H9 (cell line): ENCODE data around the gene SRPK1. TPM values are rescaled to one million over a fixed set of nuclear protein-coding genes. Genes with fewer than 3 reads are reported as not detected.

Experiments
- DNase-seq: peaks from one replicate; pipeline ENCODE4 v3.0.0-alpha.2; 2017
- H2AFZ ChIP-seq: one replicate; pipeline ENCODE4 v1.6.1; 2013; ENCODE audit warnings: mild to moderate bottlenecking, low read length, control low read depth, moderate library complexity
- H2AK5ac ChIP-seq: 2 replicates; pipeline ENCODE4 v1.6.1; 2013; ENCODE audit warnings: low read length, control low read depth, mixed read lengths; ENCODE audit not compliant: insufficient read length
- H2BK120ac ChIP-seq: one replicate; pipeline ENCODE4 v1.6.1; 2013; ENCODE audit warnings: low read depth, mild to moderate bottlenecking, low read length, control low read depth, inconsistent platforms; ENCODE audit not compliant: poor library complexity, severe bottlenecking
- H2BK12ac ChIP-seq: 2 replicates; pipeline ENCODE4 v1.6.1; 2013; ENCODE audit warnings: low read length, control low read depth, mixed read lengths, low read depth; ENCODE audit not compliant: insufficient read length
- H2BK15ac ChIP-seq: 2 replicates; pipeline ENCODE4 v1.6.1; 2013; ENCODE audit warnings: low read depth, low read length, control low read depth
- H2BK20ac ChIP-seq: one replicate; pipeline ENCODE4 v1.6.1; 2013; ENCODE audit warnings: low read depth, mild to moderate bottlenecking, low read length, control low read depth, inconsistent platforms; ENCODE audit not compliant: poor library complexity, severe bottlenecking
- H2BK5ac ChIP-seq: 2 replicates; pipeline ENCODE4 v1.6.1; 2013; ENCODE audit warnings: low read length, control low read depth, mixed read lengths; ENCODE audit not compliant: insufficient read length
- H3K14ac ChIP-seq: 2 replicates; pipeline ENCODE4 v1.6.1; 2013; ENCODE audit warnings: low read length, control low read depth; ENCODE audit not compliant: insufficient read depth
- H3K18ac ChIP-seq: 2 replicates; pipeline ENCODE4 v1.6.1; 2013; ENCODE audit warnings: low read depth, mild to moderate bottlenecking, mixed read lengths, low read length, control low read depth; ENCODE audit not compliant: insufficient read length
- H3K23ac ChIP-seq: 2 replicates; pipeline ENCODE4 v1.6.1; 2013; ENCODE audit warnings: low read length, control low read depth, mixed read lengths, low read depth; ENCODE audit not compliant: insufficient read length
- H3K23me2 ChIP-seq: 2 replicates; pipeline ENCODE4 v1.6.1; 2013; ENCODE audit warnings: low read depth, mild to moderate bottlenecking, mixed read lengths, low read length, control low read depth; ENCODE audit not compliant: insufficient read length, poor library complexity, severe bottlenecking
- H3K27ac ChIP-seq: 2 replicates; pipeline ENCODE4 v1.5.1; 2013; ENCODE audit warnings: low read length, control low read depth, mixed read lengths, low read depth; ENCODE audit not compliant: insufficient read length
- H3K27me3 ChIP-seq: 2 replicates; pipeline ENCODE4 v1.6.1; 2013; ENCODE audit warnings: low read length, control low read depth, inconsistent platforms; ENCODE audit not compliant: insufficient read depth
- H3K4ac ChIP-seq: 2 replicates; pipeline ENCODE4 v1.6.1; 2013; ENCODE audit warnings: low read depth, mild to moderate bottlenecking, control low read depth, inconsistent platforms, low read length, moderate library complexity
- H3K4me1 ChIP-seq: 2 replicates; pipeline ENCODE4 v1.6.1; 2013; ENCODE audit warnings: low read length, control low read depth, inconsistent platforms; ENCODE audit not compliant: insufficient read depth
- H3K4me2 ChIP-seq: 2 replicates; pipeline ENCODE4 v1.6.1; 2013; ENCODE audit warnings: low read length, control low read depth, mixed read lengths; ENCODE audit not compliant: insufficient read length, insufficient read depth
- H3K56ac ChIP-seq: 2 replicates; pipeline ENCODE4 v1.6.1; 2013; ENCODE audit warnings: low read depth, mild to moderate bottlenecking, mixed read lengths, low read length, control low read depth; ENCODE audit not compliant: insufficient read length
- H3K79me1 ChIP-seq: 2 replicates; pipeline ENCODE4 v1.6.1; 2013; ENCODE audit warnings: low read depth, mild to moderate bottlenecking, moderate library complexity, low read length, control low read depth, inconsistent platforms; ENCODE audit not compliant: insufficient read depth, poor library complexity, severe bottlenecking
- H3K79me2 ChIP-seq: 2 replicates; pipeline ENCODE4 v1.6.1; 2013; ENCODE audit warnings: low read length, control low read depth, inconsistent platforms; ENCODE audit not compliant: insufficient read depth
- H3K9ac ChIP-seq: 2 replicates; pipeline ENCODE4 v1.6.1; 2013; ENCODE audit warnings: low read length, control low read depth, mixed read lengths; ENCODE audit not compliant: insufficient read length; ENCODE audit errors: extremely low read depth
- H3K9me3 ChIP-seq: one replicate; pipeline ENCODE4 v1.6.1; 2013; ENCODE audit warnings: low read depth, low read length, inconsistent platforms; ENCODE audit not compliant: control insufficient read depth
- H3T11ph ChIP-seq: one replicate; pipeline ENCODE4 v1.6.1; 2013; ENCODE audit warnings: mild to moderate bottlenecking, low read length, control low read depth, inconsistent platforms
- H4K20me1 ChIP-seq: one replicate; pipeline ENCODE4 v1.6.1; 2013; ENCODE audit not compliant: control insufficient read depth, insufficient read length, insufficient read depth
- H4K5ac ChIP-seq: 2 replicates; pipeline ENCODE4 v1.6.1; 2013; ENCODE audit warnings: low read depth, mild to moderate bottlenecking, mixed read lengths, low read length, control low read depth; ENCODE audit not compliant: insufficient read length
- H4K8ac ChIP-seq: replicated peaks from 2 replicates; pipeline ENCODE4 v1.6.1; 2013; ENCODE audit warnings: low read length, control low read depth, mixed read lengths, low read depth; ENCODE audit not compliant: insufficient read length
- H4K91ac ChIP-seq: 2 replicates; pipeline ENCODE4 v1.6.1; 2013; ENCODE audit warnings: low read depth, mild to moderate bottlenecking, moderate library complexity, mixed read lengths, low read length, control low read depth; ENCODE audit not compliant: insufficient read length
- H3K27ac Mint-ChIP-seq, 3 experiments: 2 replicates in 2 of 3; 3 replicates in 1 of 3; pipeline ENCODE4 v1.8.0; 2020 to 2021; ENCODE audit warnings: mixed read lengths in 3 of 3, mild to moderate bottlenecking in 1 of 3, moderate library complexity in 1 of 3
- H3K27me3 Mint-ChIP-seq: 2 replicates; pipeline ENCODE4 v1.8.0; 2021; ENCODE audit warnings: low read depth, mild to moderate bottlenecking, moderate library complexity, mixed read lengths
- H3K36me3 Mint-ChIP-seq, 3 experiments: 2 replicates in 2 of 3; 3 replicates in 1 of 3; pipeline ENCODE4 v1.8.0; 2020 to 2021; ENCODE audit warnings: low read depth in 3 of 3, mixed read lengths in 3 of 3; ENCODE audit not compliant: insufficient read depth in 1 of 3
- H3K4me1 Mint-ChIP-seq, 2 experiments: 2 replicates each; pipeline ENCODE4 v1.8.0; 2020; ENCODE audit warnings: mixed read lengths in 2 of 2
- H3K4me3 Mint-ChIP-seq, 2 experiments: 2 replicates in 1 of 2; 3 replicates in 1 of 2; pipeline ENCODE4 v1.8.0; 2020 to 2021; ENCODE audit warnings: mild to moderate bottlenecking in 2 of 2, mixed read lengths in 2 of 2, moderate library complexity in 1 of 2
- H3K9me3 Mint-ChIP-seq, 2 experiments: 2 replicates in 1 of 2; 3 replicates in 1 of 2; pipeline ENCODE4 v1.8.0; 2020; ENCODE audit warnings: mild to moderate bottlenecking in 2 of 2, mixed read lengths in 2 of 2, moderate library complexity in 1 of 2
- WGBS: extraction: QIAGEN DNeasy Blood & Tissue Kit; methylation state at CpG from one replicate; pipeline ENCODE4 v1.1.7; 2013; ENCODE audit warnings: missing lambda C conversion rate, low lambda C conversion rate, mixed read lengths; ENCODE audit not compliant: insufficient read length; ENCODE audit errors: extremely low coverage; 5-methylcytosine and 5-hydroxymethylcytosine counted together
- total RNA-seq: library from RNA; stranded (reverse); gene quantifications from 2 replicates; pipeline ENCODE4 v1.2.1, GENCODE V29; 2021
- TF ChIP-seq, protein P1 (sequence below): fragments of 200-600 bp; sonication (generic); conservative IDR thresholded peaks from 3 replicates; pipeline ENCODE4 v1.8.0; 2021; ENCODE audit warnings: antibody characterized with exemption, mild to moderate bottlenecking

The SRPK1 gene
- total RNA-seq, 1 experiment from 2014 or later: 93.2 TPM

DNA sequence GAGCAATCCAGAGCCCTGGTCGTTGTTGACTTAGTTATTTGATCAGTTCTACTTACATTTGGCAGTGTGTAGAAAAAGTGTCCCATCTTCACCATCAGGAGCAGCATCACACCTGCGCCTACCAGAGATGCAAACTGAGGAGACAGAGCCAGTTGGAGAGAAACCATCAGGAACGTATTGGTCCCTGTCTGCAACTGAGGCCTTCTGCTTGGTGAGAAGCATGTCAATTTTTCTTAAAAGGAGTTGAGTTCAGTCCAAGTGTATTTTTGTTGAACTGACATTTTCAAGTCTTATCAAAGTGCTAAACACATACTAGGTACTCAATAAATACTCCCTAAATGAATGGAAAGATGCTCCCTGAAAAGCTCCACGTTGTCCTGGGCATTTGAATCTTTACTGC, 47.9 kb upstream of the SRPK1 start:
- no peak overlapping the region for H2BK15ac ChIP-seq
- H2BK12ac ChIP-seq: no peak overlapping the region
- H3K14ac ChIP-seq: no peak overlapping the region
- no peak overlapping the region for H3K27ac Mint-ChIP-seq
- no peak overlapping the region for H3K4ac ChIP-seq
- no peaks in the 10 kb centered on the region for H3K27me3 Mint-ChIP-seq
- no peak overlapping the region for H3K4me2 ChIP-seq
- H3K18ac ChIP-seq: no peak overlapping the region
- DNase-seq: no peak
- no peak overlapping the region for H2AK5ac ChIP-seq
- H3K27ac ChIP-seq: no peak overlapping the region
- H4K20me1 ChIP-seq: no peaks in the 10 kb centered on the region
- no peak overlapping the region for H3K56ac ChIP-seq
- no peak overlapping the region for H3K4me3 Mint-ChIP-seq
- H3K9me3 ChIP-seq: no peaks in the 10 kb centered on the region
- no peak overlapping the region for H3K9ac ChIP-seq
- no peaks in the 10 kb centered on the region for H3K23me2 ChIP-seq
- H3K36me3 Mint-ChIP-seq: no peaks in the 10 kb centered on the region
- no peak overlapping the region for H2BK20ac ChIP-seq
- no peaks in the 10 kb centered on the region for H3K79me1 ChIP-seq
- TF ChIP-seq, protein P1, sequence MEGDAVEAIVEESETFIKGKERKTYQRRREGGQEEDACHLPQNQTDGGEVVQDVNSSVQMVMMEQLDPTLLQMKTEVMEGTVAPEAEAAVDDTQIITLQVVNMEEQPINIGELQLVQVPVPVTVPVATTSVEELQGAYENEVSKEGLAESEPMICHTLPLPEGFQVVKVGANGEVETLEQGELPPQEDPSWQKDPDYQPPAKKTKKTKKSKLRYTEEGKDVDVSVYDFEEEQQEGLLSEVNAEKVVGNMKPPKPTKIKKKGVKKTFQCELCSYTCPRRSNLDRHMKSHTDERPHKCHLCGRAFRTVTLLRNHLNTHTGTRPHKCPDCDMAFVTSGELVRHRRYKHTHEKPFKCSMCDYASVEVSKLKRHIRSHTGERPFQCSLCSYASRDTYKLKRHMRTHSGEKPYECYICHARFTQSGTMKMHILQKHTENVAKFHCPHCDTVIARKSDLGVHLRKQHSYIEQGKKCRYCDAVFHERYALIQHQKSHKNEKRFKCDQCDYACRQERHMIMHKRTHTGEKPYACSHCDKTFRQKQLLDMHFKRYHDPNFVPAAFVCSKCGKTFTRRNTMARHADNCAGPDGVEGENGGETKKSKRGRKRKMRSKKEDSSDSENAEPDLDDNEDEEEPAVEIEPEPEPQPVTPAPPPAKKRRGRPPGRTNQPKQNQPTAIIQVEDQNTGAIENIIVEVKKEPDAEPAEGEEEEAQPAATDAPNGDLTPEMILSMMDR: no peak
- no peak overlapping the region for H3T11ph ChIP-seq
- H3K23ac ChIP-seq: no peak overlapping the region
- no peaks in the 10 kb centered on the region; the same call in 1 of the 2 replicates for H3K27me3 ChIP-seq
- H3K4me1 ChIP-seq: no peaks in the 10 kb centered on the region
- H4K8ac ChIP-seq: no peak overlapping the region
- WGBS: no CpG with 5 or more reads among the region's 4 CpGs
- no peak overlapping the region for H2BK120ac ChIP-seq
- no peak overlapping the region for H2BK5ac ChIP-seq
- no peaks in the 10 kb centered on the region for H3K79me2 ChIP-seq
- H2AFZ ChIP-seq: no peak overlapping the region
- no peaks in the 10 kb centered on the region for H3K9me3 Mint-ChIP-seq
- no peak overlapping the region for H4K5ac ChIP-seq
- H3K4me1 Mint-ChIP-seq: peaks cover 11% of the 10 kb centered on the region in 2 experiments
- no peak overlapping the region for H4K91ac ChIP-seq
